Skeletal muscle tissue (tissue), 4 donors: ENCODE results near the gene ASCL1. TPM values are rescaled to one million over a fixed set of nuclear protein-coding genes. Genes with fewer than 3 reads are reported as not detected.

Source experiments
- H3K27ac ChIP-seq: one replicate; pipeline ENCODE4 v1.7.0; 2013; ENCODE audit warnings: mild to moderate bottlenecking, low read depth, low read length, inconsistent platforms
- H3K27me3 ChIP-seq, 3 donors: one replicate each; pipeline ENCODE4 v1.7.0; 2013; ENCODE audit warnings: low read length in 3 of 3; ENCODE audit not compliant: control insufficient read depth in 3 of 3, insufficient read depth in 3 of 3
- H3K36me3 ChIP-seq, 3 donors: one replicate each; pipeline ENCODE4 v1.7.0; 2013; ENCODE audit warnings: low read length in 3 of 3; ENCODE audit not compliant: control insufficient read depth in 3 of 3, insufficient read depth in 3 of 3
- H3K4me1 ChIP-seq, 3 donors: one replicate each; pipeline ENCODE4 v1.7.0; 2013; ENCODE audit warnings: low read length in 3 of 3, mild to moderate bottlenecking in 3 of 3; ENCODE audit not compliant: control insufficient read depth in 3 of 3, insufficient read depth in 3 of 3
- H3K4me3 ChIP-seq, 3 donors: one replicate each; pipeline ENCODE4 v1.7.0; 2013; ENCODE audit warnings: low read length in 3 of 3
- H3K9ac ChIP-seq, 3 donors: one replicate each; pipeline ENCODE4 v1.7.0; 2013; ENCODE audit warnings: low read length in 3 of 3, mild to moderate bottlenecking in 3 of 3, moderate library complexity in 2 of 3, low read depth in 1 of 3
- H3K9me3 ChIP-seq, 3 donors: one replicate each; pipeline ENCODE4 v1.7.0; 2013; ENCODE audit warnings: low read length in 3 of 3; ENCODE audit not compliant: control insufficient read depth in 3 of 3
- total RNA-seq: library from RNA; depleted of rRNA; stranded (reverse); fragments of >200 nt; gene quantifications from one replicate; pipeline ENCODE4 v1.2.3, GENCODE V29; 2014
- donor health status: Osteomylitis.

The ASCL1 gene
- total RNA-seq: not detected

DNA sequence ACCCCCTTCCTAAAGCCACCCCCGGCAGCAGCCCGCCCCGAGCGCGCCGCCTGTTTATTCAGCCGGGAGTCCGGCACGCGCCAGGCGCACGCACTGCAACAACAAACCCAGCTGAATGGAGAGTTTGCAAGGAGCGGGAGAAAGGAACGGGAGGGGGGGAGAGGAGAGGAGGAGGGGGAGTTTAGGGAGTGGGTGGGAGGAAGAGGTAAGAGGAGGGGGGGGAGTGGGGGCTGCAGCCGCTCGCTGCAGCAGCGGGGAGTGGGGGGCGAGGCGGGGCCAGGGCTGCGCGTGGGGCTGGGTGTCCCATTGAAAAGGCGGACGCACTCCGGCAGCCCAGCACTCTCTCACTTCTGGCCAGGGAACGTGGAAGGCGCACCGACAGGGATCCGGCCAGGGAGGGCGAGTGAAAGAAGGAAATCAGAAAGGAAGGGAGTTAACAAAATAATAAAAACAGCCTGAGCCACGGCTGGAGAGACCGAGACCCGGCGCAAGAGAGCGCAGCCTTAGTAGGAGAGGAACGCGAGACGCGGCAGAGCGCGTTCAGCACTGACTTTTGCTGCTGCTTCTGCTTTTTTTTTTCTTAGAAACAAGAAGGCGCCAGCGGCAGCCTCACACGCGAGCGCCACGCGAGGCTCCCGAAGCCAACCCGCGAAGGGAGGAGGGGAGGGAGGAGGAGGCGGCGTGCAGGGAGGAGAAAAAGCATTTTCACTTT lies at the start of gene ASCL1:
ASCL1 (plus strand) TSS at position 336 of the 712 bp plus-strand sequence. CDS start 571 bp downstream, outside the sequence.
- Histone ChIP-seq H3K4me1 (peaks cover 4 to 15% (median 11%) of the 10 kb centered on the region in 3 donors), H3K27me3 (peaks cover 66 to 79% (median 70%) of the 10 kb centered on the region in 3 donors), H3K36me3 (no peaks in the 10 kb centered on the region), H3K4me3 (peak within 1 kb of the TSS; percentile 29 to 51 (median 51)), H3K27ac (no peak within 1 kb of the TSS), H3K9ac (no peak within 1 kb of the TSS), H3K9me3 (peaks cover 0 to 2% (median 0%) of the 10 kb centered on the region in 3 donors)

DNA sequence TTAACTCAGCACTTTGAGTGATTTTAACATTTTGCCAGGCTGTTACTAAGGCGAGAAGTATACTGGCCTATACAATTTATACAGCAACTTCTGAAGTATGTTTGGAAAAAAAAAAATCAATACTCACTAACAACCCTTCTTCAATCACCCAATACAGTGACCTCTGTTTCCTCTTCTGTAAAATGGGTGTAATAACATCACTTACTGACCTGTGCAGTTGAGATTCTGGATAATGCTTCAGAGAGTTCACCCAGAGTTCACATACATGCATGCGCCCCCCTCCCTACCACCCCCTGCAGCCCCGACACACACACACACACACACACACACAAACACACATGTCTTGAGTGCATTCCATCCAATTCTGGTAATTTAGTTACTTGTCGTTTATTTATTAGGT lies 49.6 kb upstream of the ASCL1 start:
- Histone ChIP-seq H3K9ac (no peak overlapping the region), H3K27ac (no peak overlapping the region), H3K27me3 (no peaks in the 10 kb centered on the region), H3K4me1 (no peaks in the 10 kb centered on the region), H3K4me3 (no peak overlapping the region), H3K36me3 (no peaks in the 10 kb centered on the region), H3K9me3 (no peaks in the 10 kb centered on the region)

DNA sequence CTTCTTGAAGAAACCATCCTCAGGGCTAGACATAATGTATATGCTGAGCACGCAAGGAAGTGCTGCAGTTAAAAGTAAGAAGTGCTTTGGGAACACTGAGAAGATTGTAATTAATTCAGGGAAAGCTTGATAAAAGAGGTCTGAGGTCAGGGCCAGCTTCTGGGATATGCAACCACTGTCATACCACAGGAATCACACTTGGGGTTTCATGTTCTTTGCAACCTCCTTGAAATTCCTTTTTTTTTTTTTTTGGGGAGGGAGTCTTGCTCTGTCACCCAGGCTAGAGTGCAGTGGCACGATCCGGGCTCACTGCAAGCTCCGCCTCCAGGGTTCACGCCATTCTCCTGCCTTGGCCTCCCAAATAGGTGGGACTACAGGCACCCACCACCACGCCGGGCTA lies 47.3 kb upstream of the ASCL1 start:
- no peaks in the 10 kb centered on the region for H3K36me3 ChIP-seq
- no peak overlapping the region for H3K4me3 ChIP-seq
- no peaks in the 10 kb centered on the region for H3K27me3 ChIP-seq
- no peaks in the 10 kb centered on the region for H3K9me3 ChIP-seq
- no peaks in the 10 kb centered on the region for H3K4me1 ChIP-seq
- H3K27ac ChIP-seq: no peak overlapping the region
- H3K9ac ChIP-seq: no peak overlapping the region

DNA sequence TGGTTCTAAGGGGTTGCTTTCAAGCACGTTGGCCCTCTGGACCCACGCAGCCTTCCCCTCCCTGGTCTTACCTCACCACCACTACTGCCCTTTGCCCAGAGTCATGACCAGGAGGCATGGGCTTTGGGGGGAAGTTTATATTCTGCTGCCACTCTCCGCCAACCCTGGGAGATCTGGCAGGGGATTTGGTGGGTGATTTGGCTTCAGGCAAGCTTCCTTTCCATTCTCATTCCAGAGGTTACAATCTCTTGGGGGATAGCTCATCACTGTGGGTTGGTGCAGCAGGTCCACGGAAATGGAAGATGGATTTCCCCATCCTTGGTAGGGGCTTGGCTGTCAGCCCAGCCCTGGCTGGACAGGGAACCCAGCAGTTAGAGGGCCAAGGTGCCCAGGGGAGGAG lies 46.7 kb upstream of the ASCL1 start:
- Histone ChIP-seq H3K4me1 (no peaks in the 10 kb centered on the region), H3K9ac (no peak overlapping the region), H3K9me3 (no peaks in the 10 kb centered on the region), H3K36me3 (no peaks in the 10 kb centered on the region), H3K4me3 (no peak overlapping the region), H3K27me3 (no peaks in the 10 kb centered on the region), H3K27ac (no peak overlapping the region)

DNA sequence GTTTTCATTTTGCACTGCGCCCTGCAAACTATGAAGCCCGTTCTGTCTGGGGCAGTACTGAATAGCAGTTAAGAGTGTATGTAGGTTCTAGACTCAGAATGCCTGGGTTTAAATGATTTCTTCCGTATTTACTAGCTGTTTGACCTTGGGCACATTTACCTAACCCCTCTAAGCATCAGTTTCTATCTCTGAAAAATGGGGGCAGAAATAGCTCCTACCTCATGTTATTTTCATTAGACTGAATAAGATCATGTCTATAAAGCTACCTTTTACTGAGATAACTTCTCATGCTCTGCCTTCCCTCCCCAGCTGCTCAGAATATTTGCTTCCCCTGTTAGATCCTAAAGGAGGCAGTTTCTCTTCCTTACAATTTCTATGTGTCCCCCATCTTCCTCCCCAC lies 46.2 kb upstream of the ASCL1 start:
- Histone ChIP-seq H3K9ac (no peak overlapping the region), H3K27me3 (no peaks in the 10 kb centered on the region), H3K4me1 (no peaks in the 10 kb centered on the region)

DNA sequence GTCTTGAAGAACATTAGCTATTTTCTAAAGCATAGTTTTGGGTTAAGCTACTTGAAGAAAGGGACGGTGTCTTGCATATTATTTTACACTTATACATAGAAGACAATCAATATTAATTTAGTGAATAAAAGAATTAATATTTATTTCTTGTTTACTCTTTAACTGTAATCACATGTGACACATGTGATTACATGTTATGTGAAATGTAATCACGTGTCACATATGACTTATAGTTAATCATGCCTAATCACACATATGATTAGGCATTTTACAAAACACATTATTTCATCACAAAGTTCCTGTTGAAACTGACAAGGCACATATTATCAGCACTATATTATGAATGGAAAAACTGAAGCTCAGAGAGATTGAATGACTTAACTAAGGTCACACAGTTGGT lies 45.2 kb upstream of the ASCL1 start:
- H3K4me3 ChIP-seq: no peak overlapping the region
- H3K9ac ChIP-seq: no peak overlapping the region
- no peaks in the 10 kb centered on the region for H3K9me3 ChIP-seq
- H3K27me3 ChIP-seq: peaks cover 4 to 5% (median 4%) of the 10 kb centered on the region in 3 donors
- H3K4me1 ChIP-seq: no peaks in the 10 kb centered on the region
- no peaks in the 10 kb centered on the region for H3K36me3 ChIP-seq
- H3K27ac ChIP-seq: no peak overlapping the region

More for the DNA sequence above, 46.2 kb upstream of the ASCL1 start:
- no peaks in the 10 kb centered on the region for H3K9me3 ChIP-seq
- H3K36me3 ChIP-seq: no peaks in the 10 kb centered on the region
- H3K27ac ChIP-seq: no peak overlapping the region
- H3K4me3 ChIP-seq: no peak overlapping the region

DNA sequence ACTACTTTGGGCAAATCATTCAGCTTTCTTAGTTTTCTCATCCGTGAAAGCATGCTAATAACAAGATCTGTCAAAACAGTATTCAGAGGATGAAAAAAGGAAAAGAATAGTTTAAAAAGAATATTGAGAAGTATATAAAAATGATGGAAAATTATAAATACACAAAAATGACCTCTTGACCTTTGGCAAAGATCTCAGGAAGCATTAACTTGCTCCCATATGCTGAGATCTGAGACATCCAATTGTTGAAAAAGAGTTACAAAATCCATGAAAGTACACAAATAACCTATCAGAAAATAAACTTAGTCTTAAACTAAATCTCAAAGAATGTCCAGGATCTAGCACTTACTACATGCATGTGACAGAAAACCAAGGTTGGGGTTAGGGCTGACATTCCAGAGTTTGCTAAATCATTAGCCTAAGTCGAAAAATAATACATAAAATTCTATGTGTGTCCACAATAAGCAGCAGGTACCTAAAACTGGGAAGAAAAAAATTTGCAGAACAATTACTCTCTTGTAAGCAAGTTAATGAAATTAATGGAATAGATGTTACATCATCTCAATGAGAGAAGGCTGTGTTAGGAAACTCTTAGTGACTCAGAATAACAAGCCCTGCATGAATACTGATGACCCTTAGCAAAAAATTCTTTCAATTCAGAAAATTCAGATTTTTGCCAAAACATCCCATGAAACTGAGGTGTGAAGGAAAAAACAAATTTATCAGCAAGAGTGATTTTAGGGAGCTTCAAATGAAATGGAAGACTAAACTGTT lies 43.8 kb upstream of the ASCL1 start:
- Histone ChIP-seq H3K9me3 (no peaks in the 10 kb centered on the region), H3K4me3 (no peak overlapping the region), H3K27me3 (peaks cover 4 to 7% (median 7%) of the 10 kb centered on the region in 3 donors)

DNA sequence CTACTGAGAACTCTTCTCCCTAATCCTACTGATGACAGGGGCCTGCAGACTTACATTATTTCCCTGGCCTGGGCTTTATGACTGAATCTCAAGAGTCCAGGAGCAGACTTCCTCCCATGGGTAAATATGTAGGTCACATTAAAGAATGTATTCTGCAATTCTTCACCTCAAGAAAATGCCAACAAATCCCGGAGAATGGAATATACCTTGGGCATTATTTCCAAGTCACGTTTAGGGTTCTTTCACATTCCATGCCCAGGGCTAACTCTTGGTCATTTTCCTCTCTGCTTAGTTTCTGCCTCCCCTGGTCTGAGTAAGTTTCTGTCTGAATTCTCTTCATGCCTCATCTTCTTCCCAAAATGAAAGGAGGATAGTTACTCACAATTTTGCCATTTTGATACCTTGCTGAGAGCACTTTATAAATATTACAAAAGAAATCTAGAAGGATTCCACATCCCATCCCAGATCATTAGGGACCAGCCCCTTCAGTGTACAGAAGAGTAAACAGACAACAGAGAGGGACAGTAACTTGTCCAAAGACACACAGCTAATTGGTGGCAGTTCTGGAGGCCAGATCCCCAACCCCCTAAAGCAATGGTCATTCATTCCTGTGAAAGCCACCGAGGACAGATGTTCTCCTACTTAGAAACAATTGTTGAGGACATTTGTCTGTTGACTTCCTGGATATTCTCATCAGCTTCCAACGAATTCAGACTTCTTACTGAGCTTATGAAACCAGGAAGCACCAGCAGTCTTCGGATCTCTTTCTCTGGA lies 41.0 kb upstream of the ASCL1 start:
- H3K9ac ChIP-seq: no peak overlapping the region
- no peak overlapping the region for H3K27ac ChIP-seq
- H3K27me3 ChIP-seq: peaks cover 4 to 7% (median 7%) of the 10 kb centered on the region in 3 donors
- H3K4me1 ChIP-seq: no peaks in the 10 kb centered on the region
- no peaks in the 10 kb centered on the region for H3K36me3 ChIP-seq
- H3K4me3 ChIP-seq: no peak overlapping the region
- H3K9me3 ChIP-seq: no peaks in the 10 kb centered on the region

More for the DNA sequence above, 43.8 kb upstream of the ASCL1 start:
- Histone ChIP-seq H3K27ac (no peak overlapping the region), H3K4me1 (no peaks in the 10 kb centered on the region), H3K9ac (no peak overlapping the region), H3K36me3 (no peaks in the 10 kb centered on the region)

DNA sequence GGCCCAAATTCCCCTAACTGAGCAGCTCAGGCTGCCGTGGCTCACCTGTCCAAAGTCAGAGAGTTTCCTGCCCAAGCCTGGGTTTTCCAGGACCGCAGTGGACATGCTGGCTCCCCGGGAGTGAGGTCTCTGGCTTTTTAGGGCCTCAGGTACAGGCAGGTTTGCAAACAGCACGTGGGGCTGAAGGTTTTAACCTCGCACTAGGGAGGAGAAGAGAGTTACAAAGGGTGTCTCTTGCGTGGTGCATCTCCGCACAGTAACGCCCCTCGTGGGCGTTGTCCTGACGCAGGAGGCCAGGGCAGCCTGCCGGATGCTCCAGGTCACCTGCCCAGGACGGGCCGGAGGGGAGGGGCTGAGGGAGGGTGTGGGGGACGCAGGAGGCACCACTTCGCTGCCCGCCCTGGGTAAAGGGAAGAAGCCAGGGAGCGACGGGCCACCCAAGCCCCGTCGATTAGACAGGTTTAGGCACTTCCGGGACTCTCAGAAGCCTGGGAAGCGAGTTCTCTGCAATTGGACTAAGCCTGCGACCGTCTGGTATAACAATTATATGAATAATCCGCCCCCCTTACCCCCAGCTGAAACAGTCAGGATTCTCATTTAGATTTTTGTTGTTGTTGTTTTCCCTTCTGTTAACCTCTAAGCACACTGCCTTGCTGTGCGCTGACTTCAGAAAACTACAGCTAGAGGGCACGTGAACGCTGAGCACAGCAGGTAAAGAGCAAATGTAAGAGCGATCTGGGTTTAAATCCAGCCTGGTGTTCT lies 40.3 kb upstream of the ASCL1 start, which contains the start of gene PAH:
PAH (minus strand) TSS at position 219 of the 762 bp plus-strand sequence; CDS start at position 105, 114 bp downstream.
- H3K4me3 ChIP-seq: no peak within 1 kb of the TSS
- H3K9ac ChIP-seq: no peak within 1 kb of the TSS
- H3K4me1 ChIP-seq: no peaks in the 10 kb centered on the region
- peaks cover 4 to 7% (median 7%) of the 10 kb centered on the region in 3 donors for H3K27me3 ChIP-seq
- H3K36me3 ChIP-seq: no peaks in the 10 kb centered on the region
- H3K27ac ChIP-seq: no peak within 1 kb of the TSS
- H3K9me3 ChIP-seq: no peaks in the 10 kb centered on the region
